SU-DHL-6 (cell line): Measurements from ENCODE around the gene TOP2B.

Experiments used
- H2AFZ ChIP-seq: fragments of 200-600 bp; sonication (generic); 2 replicates; pipeline ENCODE4 v1.6.1; 2014; ENCODE audit warnings: low read depth, mild to moderate bottlenecking, moderate library complexity, mixed read lengths, antibody characterized with exemption, low read length; ENCODE audit not compliant: severe bottlenecking
- H3F3A ChIP-seq: fragments of 200-600 bp; shearing (Covaris generic); 2 replicates; pipeline ENCODE4 v1.6.0; 2016; ENCODE audit warnings: antibody characterized with exemption, mild to moderate bottlenecking; ENCODE audit not compliant: insufficient read depth
- H3K27ac ChIP-seq: fragments of 200-600 bp; sonication (generic); 2 replicates; pipeline ENCODE4 v1.5.1; 2016; ENCODE audit warnings: low read depth, mild to moderate bottlenecking, low read length, moderate library complexity, mixed read lengths
- H3K27me3 ChIP-seq: fragments of 200-600 bp; sonication (generic), shearing (Covaris generic); 2 replicates; pipeline ENCODE4 v1.6.0; 2014; ENCODE audit warnings: mild to moderate bottlenecking, low read length
- H3K36me3 ChIP-seq: fragments of 200-600 bp; sonication (generic); 2 replicates; pipeline ENCODE4 v1.6.1; 2014; ENCODE audit warnings: mild to moderate bottlenecking, low read length, mixed read lengths
- H3K4me2 ChIP-seq: fragments of 300-600, 200-600 bp; shearing (Covaris generic), sonication (generic); 2 replicates; pipeline ENCODE4 v1.6.0; 2014; ENCODE audit warnings: low read length, low read depth, mild to moderate bottlenecking; ENCODE audit not compliant: poor library complexity, severe bottlenecking
- H3K4me3 ChIP-seq: fragments of 200-600 bp; sonication (generic); 2 replicates; pipeline ENCODE4 v1.5.1; 2014; ENCODE audit warnings: antibody characterized with exemption, low read length, mild to moderate bottlenecking, mixed read lengths; ENCODE audit not compliant: insufficient read depth, poor library complexity, severe bottlenecking
- H3K79me2 ChIP-seq: fragments of 200-600 bp; sonication (generic); 2 replicates; pipeline ENCODE4 v1.6.1; 2014; ENCODE audit warnings: mild to moderate bottlenecking, low read length, moderate library complexity; ENCODE audit not compliant: insufficient read depth
- H3K9ac ChIP-seq: fragments of 200-600 bp; sonication (generic); 2 replicates; pipeline ENCODE4 v1.7.0; 2014; ENCODE audit warnings: mild to moderate bottlenecking, low read length
- H3K9me2 ChIP-seq: fragments of 200-600 bp; sonication (generic); replicated peaks from 2 replicates; pipeline ENCODE4 v1.6.1; 2014; ENCODE audit warnings: low read length; ENCODE audit not compliant: insufficient read depth
- H3K9me3 ChIP-seq: fragments of 200-600 bp; sonication (generic); 2 replicates; pipeline ENCODE4 v1.6.1; 2014; ENCODE audit warnings: low read length, mixed read lengths; ENCODE audit not compliant: insufficient read depth
- H4K20me1 ChIP-seq: fragments of 200-600 bp; sonication (generic); 2 replicates; pipeline ENCODE4 v1.6.1; 2014; ENCODE audit warnings: low read depth, mild to moderate bottlenecking, antibody characterized with exemption, low read length, moderate library complexity, mixed read lengths
- EZH2phosphoT487 ChIP-seq: fragments of 200-600 bp; sonication (generic), shearing (Covaris generic); conservative IDR thresholded peaks from 2 replicates; pipeline ENCODE4 v1.6.1; 2018; ENCODE audit warnings: mild to moderate bottlenecking, antibody characterized with exemption, low read length, moderate library complexity, mixed read lengths
- TF ChIP-seq, protein P1 (sequence below): fragments of 200-600 bp; sonication (generic); IDR thresholded peaks from one replicate; pipeline ENCODE4 v1.5.1; 2017; ENCODE audit warnings: antibody characterized with exemption, mild to moderate bottlenecking, low read length, moderate library complexity; ENCODE audit not compliant: insufficient read depth, poor library complexity, severe bottlenecking

The TOP2B gene

GRCh38 chr3:25708036-25708435, 43.3 kb upstream of the TOP2B start:
- Histone ChIP-seq H3K27me3 (no peaks in the 10 kb centered on the region), H3K4me2 (no peak overlapping the region), H3K79me2 (no peaks in the 10 kb centered on the region), H3K9me3 (no peaks in the 10 kb centered on the region), H3K4me3 (no peak overlapping the region), H3K36me3 (no peaks in the 10 kb centered on the region), H3K9me2 (no peaks in the 10 kb centered on the region), H4K20me1 (no peaks in the 10 kb centered on the region), H3K27ac (no peak overlapping the region), H3F3A (no peaks in the 10 kb centered on the region), H2AFZ (no peak overlapping the region), H3K9ac (no peak overlapping the region)
- TF ChIP-seq, protein P1, sequence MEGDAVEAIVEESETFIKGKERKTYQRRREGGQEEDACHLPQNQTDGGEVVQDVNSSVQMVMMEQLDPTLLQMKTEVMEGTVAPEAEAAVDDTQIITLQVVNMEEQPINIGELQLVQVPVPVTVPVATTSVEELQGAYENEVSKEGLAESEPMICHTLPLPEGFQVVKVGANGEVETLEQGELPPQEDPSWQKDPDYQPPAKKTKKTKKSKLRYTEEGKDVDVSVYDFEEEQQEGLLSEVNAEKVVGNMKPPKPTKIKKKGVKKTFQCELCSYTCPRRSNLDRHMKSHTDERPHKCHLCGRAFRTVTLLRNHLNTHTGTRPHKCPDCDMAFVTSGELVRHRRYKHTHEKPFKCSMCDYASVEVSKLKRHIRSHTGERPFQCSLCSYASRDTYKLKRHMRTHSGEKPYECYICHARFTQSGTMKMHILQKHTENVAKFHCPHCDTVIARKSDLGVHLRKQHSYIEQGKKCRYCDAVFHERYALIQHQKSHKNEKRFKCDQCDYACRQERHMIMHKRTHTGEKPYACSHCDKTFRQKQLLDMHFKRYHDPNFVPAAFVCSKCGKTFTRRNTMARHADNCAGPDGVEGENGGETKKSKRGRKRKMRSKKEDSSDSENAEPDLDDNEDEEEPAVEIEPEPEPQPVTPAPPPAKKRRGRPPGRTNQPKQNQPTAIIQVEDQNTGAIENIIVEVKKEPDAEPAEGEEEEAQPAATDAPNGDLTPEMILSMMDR, result no peak
- TF ChIP-seq EZH2phosphoT487, result no peak

- no peak overlapping the region for H3K4me3 ChIP-seq
- 0 out of 2 replicates have a peak, but pooled peaks cover 2% of the 10 kb centered on the region for H3K27me3 ChIP-seq
- no peak overlapping the region for H3K9ac ChIP-seq
- no peaks in the 10 kb centered on the region for H3K79me2 ChIP-seq
- H4K20me1 ChIP-seq, result no peaks in the 10 kb centered on the region
- no peak overlapping the region for H2AFZ ChIP-seq
- H3K9me2 ChIP-seq, result no peaks in the 10 kb centered on the region
- H3F3A ChIP-seq, result no peaks in the 10 kb centered on the region
- no peaks in the 10 kb centered on the region for H3K9me3 ChIP-seq
- TF ChIP-seq, protein P1, result no peak
- no peak for TF ChIP-seq EZH2phosphoT487
- no peak overlapping the region for H3K27ac ChIP-seq
- H3K36me3 ChIP-seq, result no peaks in the 10 kb centered on the region
- H3K4me2 ChIP-seq, result no peak overlapping the region
These were observed 42.7 kb upstream of the TOP2B start for GRCh38 chr3:25707268-25707926.

DNA sequence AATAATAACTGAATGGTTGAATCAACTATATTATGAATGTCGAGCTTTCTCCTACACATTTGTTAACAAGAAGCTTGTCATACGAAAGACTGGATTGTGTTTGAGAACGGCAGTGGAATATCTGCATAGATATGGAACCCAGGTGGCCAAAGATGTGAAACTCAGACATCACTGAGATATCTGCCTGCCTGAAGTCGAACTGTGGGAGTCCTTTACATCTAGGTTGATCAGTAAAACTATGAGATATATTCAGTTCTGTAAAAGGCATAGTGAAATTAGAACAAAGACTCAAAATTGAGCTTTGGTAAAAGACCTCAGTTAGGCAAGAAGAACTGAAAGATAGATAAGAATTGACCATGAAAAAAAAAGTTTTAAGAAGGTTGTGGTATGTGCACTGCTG, 41.5 kb upstream of the TOP2B start:
- Histone ChIP-seq H3K9me3 (no peaks in the 10 kb centered on the region), H3K36me3 (no peaks in the 10 kb centered on the region), H3K27me3 (0 out of 2 replicates have a peak, but pooled peaks cover 2% of the 10 kb centered on the region), H3K27ac (no peak overlapping the region), H3K9ac (no peak overlapping the region), H3K79me2 (no peaks in the 10 kb centered on the region), H3K4me2 (no peak overlapping the region), H3K4me3 (no peak overlapping the region), H2AFZ (no peak overlapping the region), H3F3A (no peaks in the 10 kb centered on the region), H4K20me1 (no peaks in the 10 kb centered on the region), H3K9me2 (no peaks in the 10 kb centered on the region)
- TF ChIP-seq, protein P1, result no peak
- TF ChIP-seq EZH2phosphoT487, result no peak
